ENCODE measurements around the gene RNPEP. TPM values are rescaled to one million over a fixed set of nuclear protein-coding genes. Genes with fewer than 3 reads are reported as not detected.

RNPEP gene
- total and polyA plus RNA-seq, 2 of the 13 experiments (the other 11 are each of a cell fraction or from before 2014, with no cell fraction given), result 20.6 to 38.4 TPM

- TF ChIP-seq HIC2 (CRISPR knock-in tag; IDR thresholded peaks at IDR 0.05; ENCODE audit: low read depth) (no peak; the same call in 1 of the 2 replicates), KLF15 (CRISPR knock-in tag; IDR thresholded peaks at IDR 0.05; ENCODE audit: borderline replicate concordance) (0 out of 2 replicates have a peak, but pooled peaks have one; percentile 43), ZNF12 (CRISPR knock-in tag; IDR thresholded peaks at IDR 0.05) (0 out of 2 replicates have a peak, but pooled peaks have one; percentile 14), NPAS2 (CRISPR knock-in tag; IDR thresholded peaks at IDR 0.05; ENCODE audit: borderline replicate concordance) (no peak), ZBTB2 (CRISPR knock-in tag; IDR thresholded peaks at IDR 0.05; ENCODE audit: low read depth) (no peak), ZNF382 (CRISPR knock-in tag; IDR thresholded peaks at IDR 0.05; ENCODE audit: borderline replicate concordance) (no peak), MXD3 (CRISPR knock-in tag; IDR thresholded peaks at IDR 0.05) (peak; percentile 51; the same call in 1 of the 2 replicates), NFKB2 (CRISPR knock-in tag; IDR thresholded peaks at IDR 0.05; ENCODE audit: borderline replicate concordance) (peak; percentile 70; the same call in 1 of the 2 replicates), ZNF770 (CRISPR knock-in tag; IDR thresholded peaks at IDR 0.05) (peak; percentile 37; the same call in 1 of the 2 replicates), ZC3H4 (CRISPR knock-in tag; IDR thresholded peaks at IDR 0.05; ENCODE audit: borderline replicate concordance) (no peak), RFX1 (IDR thresholded peaks at IDR 0.05) (no peak), TFDP2 (CRISPR knock-in tag; IDR thresholded peaks at IDR 0.05) (0 out of 2 replicates have a peak, but pooled peaks have one; percentile 46), SMARCE1 (IDR thresholded peaks at IDR 0.05; ENCODE audit: borderline replicate concordance) (no peak), ZIK1 (CRISPR knock-in tag; IDR thresholded peaks at IDR 0.05; ENCODE audit: borderline replicate concordance, low read depth) (no peak; the same call in 1 of the 2 replicates), ZNF652 (CRISPR knock-in tag; IDR thresholded peaks at IDR 0.05; ENCODE audit: borderline replicate concordance, low read depth) (no peak; the same call in 1 of the 2 replicates), GMEB1 (CRISPR knock-in tag; IDR thresholded peaks at IDR 0.05; ENCODE audit: borderline replicate concordance) (no peak), ZNF362 (CRISPR knock-in tag; IDR thresholded peaks at IDR 0.05; ENCODE audit: borderline replicate concordance) (no peak), RCOR2 (CRISPR knock-in tag; IDR thresholded peaks at IDR 0.05) (0 out of 2 replicates have a peak, but pooled peaks have one; percentile 18)
These were observed 27.3 kb upstream of the RNPEP start, which contains the start of gene TIMM17A (continued) for GRCh38 chr1:201955009-201955728.

Measured in HepG2 (cell line).